ENCODE measurements around the gene ARIH2.
"Not testable (repeated sequence)": the region's sequence is repeated elsewhere in the genome, so short reads cannot be mapped to it uniquely, and the experiment has no call there.

The ARIH2 gene

GRCh38 chr3:49005998-49006397 lies 87.4 kb downstream of the ARIH2 start:
- DNase-seq: no peak

DNA sequence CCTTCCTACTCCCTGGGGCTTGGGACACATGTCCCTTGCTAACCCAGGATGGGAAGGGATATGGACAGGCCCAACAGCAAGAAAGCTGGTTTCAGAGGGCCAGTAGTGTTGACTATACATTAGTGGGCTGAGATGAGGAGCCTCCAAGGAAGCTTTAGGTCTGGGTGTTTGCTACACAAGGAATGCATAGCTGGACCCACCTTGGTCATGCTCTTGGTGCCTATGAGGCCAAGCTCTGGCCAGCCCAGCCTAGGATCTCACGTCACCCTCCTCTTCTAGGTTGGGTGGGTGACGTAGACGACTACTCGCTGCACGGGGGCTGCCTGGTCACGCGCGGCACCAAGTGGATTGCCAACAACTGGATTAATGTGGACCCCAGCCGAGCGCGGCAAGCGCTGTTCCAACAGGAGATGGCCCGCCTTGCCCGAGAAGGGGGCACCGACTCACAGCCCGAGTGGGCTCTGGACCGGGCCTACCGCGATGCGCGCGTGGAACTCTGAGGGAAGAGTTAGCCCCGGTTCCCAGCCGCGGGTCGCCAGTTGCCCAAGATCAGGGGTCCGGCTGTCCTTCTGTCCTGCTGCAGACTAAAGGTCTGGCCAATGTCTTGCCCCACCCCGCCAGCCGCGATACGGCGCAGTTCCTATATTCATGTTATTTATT lies 87.9 kb downstream of the ARIH2 start:
- DNase-seq: no peak

- peak; percentile 81 to 96 for DNase-seq
Measured at GRCh38 chr3:49007068-49007770, 88.6 kb downstream of the ARIH2 start, which contains the start of gene WDR6. WDR6 (plus strand) TSS chr3:49007391; CDS start chr3:49007432, 41 bp downstream.

- DNase-seq: peak; percentile 58 to 81
Measured at GRCh38 chr3:49007771-49008528, 89.3 kb downstream of the ARIH2 start.

DNA sequence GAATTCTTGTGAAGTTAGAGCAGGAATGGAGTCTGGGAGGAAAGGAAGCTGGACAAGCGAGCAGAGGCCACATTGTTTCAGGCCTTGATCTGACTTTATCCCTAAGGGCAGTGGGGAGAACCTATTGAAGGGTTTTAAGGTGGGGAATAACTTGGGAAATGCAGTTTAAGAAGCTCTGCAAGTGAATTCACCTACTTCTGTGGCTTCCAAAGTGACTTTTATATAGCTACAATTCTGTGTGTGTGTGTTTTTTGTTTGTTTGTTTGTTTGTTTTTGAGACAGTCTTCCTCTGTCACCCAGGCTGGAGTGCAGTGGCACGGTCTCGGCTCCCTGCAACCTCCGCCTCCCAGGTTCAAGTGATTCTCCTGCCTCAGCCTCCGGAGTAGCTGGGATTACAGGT lies 90.0 kb downstream of the ARIH2 start:
- DNase-seq: not testable (repeated sequence)

DNA sequence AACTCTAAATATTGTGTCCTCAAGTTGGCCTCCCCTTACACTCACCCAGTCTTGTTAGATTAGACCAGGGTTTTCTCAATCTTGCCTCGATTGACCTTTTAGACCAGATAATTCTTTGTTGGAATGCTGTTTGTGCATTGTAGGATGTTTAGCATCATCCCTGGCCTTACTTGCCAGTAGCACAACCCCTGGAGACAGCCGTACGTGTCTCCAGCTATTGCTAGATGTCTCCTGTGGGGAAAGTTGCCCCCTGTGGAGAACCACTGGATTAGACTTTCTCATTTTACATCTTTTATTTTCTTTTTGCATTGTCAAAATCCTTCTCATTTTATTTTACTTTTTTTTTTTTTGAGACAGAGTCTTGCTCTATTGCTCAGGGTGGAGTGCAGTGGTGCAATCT lies 90.8 kb downstream of the ARIH2 start:
- DNase-seq: no peak

- DNase-seq: no peak
Measured at GRCh38 chr3:49012441-49013017, 93.9 kb downstream of the ARIH2 start.

GRCh38 chr3:49013113-49013737 lies 94.6 kb downstream of the ARIH2 start:
- no peak for DNase-seq

GRCh38 chr3:49013738-49014660 lies 95.4 kb downstream of the ARIH2 start:
- no peak for DNase-seq

- no peak for DNase-seq
Measured at GRCh38 chr3:49015072-49015471, 96.4 kb downstream of the ARIH2 start.

GRCh38 chr3:49015765-49016164 lies 97.1 kb downstream of the ARIH2 start:
- DNase-seq: no peak

DNA sequence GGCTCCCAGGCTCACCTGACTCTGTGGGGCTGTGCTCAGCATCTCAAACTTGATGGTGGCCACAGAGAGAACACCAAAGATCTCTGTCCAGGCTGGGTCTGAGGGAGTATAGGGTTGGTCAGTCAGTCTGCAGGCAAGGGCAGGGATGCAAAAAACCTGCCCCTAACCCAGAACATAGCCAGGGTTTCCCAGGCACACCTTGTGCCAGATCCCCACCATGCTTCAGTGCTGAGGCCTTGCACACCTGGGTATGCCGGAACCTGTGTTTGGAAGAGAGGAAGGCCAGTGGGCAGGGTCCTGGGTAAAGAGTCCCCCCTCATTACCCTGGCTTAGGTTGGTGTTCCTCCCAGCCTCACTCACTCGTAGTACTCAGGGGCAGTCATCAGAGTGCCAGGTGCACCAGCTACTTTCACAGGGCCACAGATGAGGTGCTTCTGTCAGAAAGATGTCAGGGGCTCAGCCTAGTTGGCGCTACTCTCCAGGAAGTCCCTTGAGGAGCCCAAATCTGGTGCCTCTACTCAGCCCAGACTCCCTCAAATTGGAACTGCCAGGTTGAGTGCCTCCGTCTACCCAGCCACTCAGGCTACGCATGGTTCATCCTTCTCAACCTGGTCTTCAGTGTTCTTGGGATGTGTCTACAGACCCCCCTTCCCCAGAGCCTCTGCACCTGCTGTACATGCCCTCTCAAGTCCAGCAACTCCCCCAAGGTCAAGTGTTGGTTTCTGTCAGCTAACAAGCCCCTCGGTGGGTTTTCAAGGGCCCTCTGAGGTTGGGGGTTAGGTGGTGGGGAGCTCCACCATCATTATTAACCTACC lies 98.0 kb downstream of the ARIH2 start:
- no peak for DNase-seq

DNA sequence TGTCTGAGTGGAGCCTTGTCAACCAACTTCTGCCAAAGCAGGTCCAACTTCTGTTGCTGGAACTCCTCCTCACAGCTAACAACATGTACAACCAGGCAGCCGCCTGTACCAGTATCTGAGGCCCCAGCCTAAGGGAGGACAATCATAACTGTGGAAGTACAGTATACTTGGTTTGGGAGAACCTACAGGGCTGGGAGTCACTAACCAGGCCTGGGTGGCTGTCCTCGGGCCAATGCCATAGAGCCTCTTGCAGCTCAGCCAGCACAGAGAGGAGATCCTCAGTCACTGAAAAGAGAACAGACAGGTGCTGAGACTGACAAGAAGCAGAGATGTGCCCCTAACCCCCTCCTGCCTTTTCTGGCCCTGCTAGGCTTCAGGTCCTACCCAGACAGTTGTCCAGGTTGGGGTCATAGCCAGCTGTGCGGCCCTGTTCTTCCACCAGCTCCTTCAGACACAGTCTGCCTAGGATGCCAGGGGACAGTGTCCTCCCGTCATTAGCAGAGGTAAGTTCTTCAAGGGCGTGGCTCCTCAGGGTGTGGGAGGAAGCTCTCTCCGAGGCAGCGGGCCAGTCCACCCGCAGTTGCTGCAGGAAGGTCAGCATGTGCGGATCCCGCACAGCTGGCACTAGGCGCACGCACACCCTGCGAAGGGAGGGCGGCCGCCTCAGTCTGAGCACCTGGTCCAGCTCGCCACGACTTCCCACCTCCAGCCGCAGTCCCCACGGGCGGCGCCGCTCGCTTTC lies 98.8 kb downstream of the ARIH2 start:
- DNase-seq: no peak

DNA sequence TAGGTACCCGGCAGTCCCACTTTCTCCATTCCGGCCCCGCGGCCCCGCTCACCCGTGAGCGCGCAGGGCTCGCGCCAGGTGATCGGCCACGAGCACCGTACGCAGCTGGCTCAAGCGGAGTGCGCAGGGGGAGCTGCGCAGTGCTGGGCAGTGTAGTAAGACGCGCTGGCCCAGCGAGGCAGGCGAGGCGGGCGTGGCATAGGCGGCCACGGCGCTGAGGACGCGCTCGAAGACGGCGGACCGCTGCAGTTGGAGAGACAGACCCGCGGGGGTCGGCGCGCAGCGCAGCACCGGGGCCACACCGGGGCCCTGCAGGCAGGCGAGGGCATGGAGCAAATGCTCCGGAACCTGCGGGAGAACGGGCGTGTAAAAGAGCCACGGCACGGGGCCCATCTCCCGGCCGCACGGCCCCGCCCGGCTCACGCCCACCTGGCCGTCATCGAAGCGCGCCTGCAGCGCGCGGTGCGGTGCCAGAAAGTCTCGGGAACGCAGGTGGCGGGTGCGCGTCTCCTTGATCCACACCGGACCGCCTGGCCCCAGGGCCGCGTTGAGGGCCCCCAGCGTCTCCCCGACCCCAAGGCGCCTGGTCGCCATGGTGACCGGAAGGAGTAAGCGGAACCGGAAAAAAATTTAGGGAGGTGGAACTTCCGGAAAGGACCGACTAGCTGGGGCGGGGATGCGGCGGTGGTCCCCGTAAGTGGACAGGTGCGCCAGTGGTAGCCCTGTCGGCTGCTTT lies 99.5 kb downstream of the ARIH2 start, which contains the start of gene DALRD3:
DALRD3 (minus strand) TSS at position 610 of the 736 bp plus-strand sequence; CDS start at position 594, 16 bp downstream.
- peak; percentile 9 to 42 for DNase-seq

- no peak for DNase-seq
Measured at GRCh38 chr3:49018707-49019006, 100.0 kb downstream of the ARIH2 start.

DNA sequence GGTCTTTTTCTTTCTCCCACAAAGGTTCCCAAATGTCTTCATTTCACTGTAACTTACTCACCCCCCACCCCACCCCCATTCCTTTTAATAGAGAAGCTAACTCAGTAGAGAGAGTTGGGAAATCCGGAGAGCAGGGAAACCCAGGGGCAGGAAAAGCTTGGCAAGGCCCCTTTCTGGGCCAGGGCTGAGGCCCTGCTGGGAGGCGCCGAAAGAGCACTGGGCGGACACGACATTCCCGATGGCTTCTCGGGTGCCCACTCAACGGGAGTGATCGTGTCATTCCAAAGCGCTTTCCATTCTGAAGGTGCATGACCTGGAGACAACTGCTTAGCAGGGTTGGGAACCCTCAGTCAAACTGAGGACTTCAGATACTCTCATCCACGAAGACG lies 101.3 kb downstream of the ARIH2 start:
- no peak for DNase-seq

- DNase-seq: no peak
Measured at GRCh38 chr3:49020330-49021212, 101.9 kb downstream of the ARIH2 start.

DNA sequence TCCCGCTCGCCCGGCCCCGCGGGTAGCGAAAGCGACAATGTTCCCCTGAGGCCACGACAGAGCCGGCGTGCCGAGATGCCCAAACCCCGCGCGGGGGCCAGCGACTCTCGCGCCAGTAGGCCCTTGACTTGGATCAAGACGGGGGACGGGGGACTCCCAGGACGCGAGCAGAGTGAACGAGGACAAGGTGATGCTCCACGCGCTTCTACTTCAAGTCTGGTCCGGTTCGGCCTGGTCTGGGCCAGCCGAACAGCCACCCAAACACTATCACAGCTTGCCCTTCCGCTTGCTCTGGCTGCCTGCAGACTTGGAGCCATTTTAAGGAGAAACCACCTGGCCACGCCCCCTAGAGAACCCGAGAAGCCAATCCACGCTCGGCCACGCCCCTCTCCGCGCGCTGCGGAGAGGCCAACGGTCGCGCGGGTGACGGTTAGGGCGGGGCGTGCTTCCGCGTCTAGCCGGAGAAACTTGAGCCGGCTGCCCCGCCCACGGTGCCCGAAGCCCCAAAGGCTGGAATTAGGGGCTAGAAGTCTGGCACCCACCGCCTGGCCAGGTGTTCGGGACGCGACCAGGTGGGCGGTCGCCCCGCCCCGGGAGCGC lies 102.7 kb downstream of the ARIH2 start:
- DNase-seq: peak; percentile 87 to 96
